Measurements from ENCODE around the gene ZNF460.

The ZNF460 gene

DNA sequence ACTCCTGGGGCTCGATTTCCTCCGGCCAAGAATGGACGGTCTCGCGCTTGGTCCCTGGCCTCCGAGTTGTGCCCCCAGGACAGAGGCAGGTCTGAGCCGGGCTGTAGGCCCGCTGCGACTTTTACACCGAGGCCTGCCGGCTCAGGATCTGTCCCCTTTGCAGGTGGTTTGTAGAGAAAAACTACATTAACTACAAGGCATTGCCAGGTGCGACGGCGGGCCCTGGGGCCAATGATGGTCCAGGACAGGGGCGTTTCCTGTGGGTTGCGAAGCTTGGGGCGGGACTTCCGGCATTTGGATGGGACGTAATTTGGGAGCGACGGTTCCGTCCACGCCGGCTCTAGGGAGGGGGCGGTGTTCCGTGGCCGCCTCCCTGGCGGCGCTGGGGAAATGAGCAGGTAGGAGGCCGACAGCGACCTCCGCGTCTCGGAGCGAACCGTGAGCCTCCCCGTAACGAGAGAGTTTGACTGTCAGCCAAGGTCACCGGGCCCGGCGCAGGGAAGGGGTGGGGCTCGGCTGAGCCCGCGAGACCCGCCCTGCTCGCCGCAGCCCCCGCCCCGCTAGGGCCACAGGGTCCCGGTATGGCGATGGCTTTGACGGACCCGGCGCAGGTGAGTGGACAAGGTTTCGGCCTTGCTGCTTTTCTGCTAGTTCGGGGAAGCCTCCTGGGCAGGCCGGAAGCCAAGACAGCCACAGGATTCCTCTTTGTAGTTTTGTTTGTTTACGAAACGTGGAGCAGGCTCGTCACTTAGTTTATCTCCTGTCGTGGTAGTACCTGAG, 39.8 kb upstream of the ZNF460 start, which contains the start of gene ZNF805:
Gene ZNF805 (plus strand): TSS at position 322 of the 780 bp plus-strand sequence. CDS start 260 bp downstream, at position 582.
- H3K27ac ChIP-seq (ENCODE audit: poor library complexity, severe bottlenecking) = peak within 1 kb of the TSS; percentile 27
- peaks cover 5% of the 10 kb centered on the region for H3K4me1 ChIP-seq (ENCODE audit: insufficient read depth, poor library complexity, severe bottlenecking)
- peak; percentile 93 for DNase-seq (ENCODE audit: low spot score)
- TF ChIP-seq, protein P1, sequence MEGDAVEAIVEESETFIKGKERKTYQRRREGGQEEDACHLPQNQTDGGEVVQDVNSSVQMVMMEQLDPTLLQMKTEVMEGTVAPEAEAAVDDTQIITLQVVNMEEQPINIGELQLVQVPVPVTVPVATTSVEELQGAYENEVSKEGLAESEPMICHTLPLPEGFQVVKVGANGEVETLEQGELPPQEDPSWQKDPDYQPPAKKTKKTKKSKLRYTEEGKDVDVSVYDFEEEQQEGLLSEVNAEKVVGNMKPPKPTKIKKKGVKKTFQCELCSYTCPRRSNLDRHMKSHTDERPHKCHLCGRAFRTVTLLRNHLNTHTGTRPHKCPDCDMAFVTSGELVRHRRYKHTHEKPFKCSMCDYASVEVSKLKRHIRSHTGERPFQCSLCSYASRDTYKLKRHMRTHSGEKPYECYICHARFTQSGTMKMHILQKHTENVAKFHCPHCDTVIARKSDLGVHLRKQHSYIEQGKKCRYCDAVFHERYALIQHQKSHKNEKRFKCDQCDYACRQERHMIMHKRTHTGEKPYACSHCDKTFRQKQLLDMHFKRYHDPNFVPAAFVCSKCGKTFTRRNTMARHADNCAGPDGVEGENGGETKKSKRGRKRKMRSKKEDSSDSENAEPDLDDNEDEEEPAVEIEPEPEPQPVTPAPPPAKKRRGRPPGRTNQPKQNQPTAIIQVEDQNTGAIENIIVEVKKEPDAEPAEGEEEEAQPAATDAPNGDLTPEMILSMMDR (IDR thresholded peaks at IDR 0.05; ENCODE audit: poor library complexity, severe bottlenecking) = no peak
- H3K9me3 ChIP-seq (ENCODE audit: severe bottlenecking) = no peaks in the 10 kb centered on the region
- peak; percentile 94 for ATAC-seq (ENCODE audit: low read depth)
- H3K27me3 ChIP-seq (ENCODE audit: insufficient read depth, poor library complexity, severe bottlenecking) = no peaks in the 10 kb centered on the region
- H3K36me3 ChIP-seq (ENCODE audit: low read depth) = peaks cover 19% of the 10 kb centered on the region
- H3K4me3 ChIP-seq (ENCODE audit: severe bottlenecking) = peak within 1 kb of the TSS; percentile 85

DNA sequence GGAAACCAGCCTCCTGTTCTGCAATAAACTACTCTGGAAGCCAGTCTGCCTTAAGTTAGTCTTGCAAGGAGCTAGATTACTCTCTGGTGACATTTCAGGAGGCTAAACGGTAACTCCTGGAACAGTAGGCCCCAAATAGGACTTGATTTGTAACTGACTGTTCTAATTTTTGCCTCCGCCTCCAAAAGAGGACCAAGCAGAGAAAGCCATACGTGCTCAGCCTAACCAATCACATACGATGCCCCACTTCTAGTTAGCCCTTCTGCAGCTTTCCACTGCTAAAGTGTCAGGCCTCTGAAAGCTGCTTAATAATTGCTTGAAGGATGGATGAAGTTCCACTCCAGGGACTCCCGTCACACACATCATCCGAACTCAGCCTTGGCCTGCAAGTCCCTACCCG, 39.1 kb upstream of the ZNF460 start:
- no peak for ATAC-seq (ENCODE audit: low read depth)
- H3K36me3 ChIP-seq (ENCODE audit: low read depth) = peaks cover 25% of the 10 kb centered on the region
- no peak for DNase-seq (ENCODE audit: low spot score)
- H3K27ac ChIP-seq (ENCODE audit: poor library complexity, severe bottlenecking) = peak overlapping the region; percentile 27
- H3K9me3 ChIP-seq (ENCODE audit: severe bottlenecking) = no peaks in the 10 kb centered on the region
- peak overlapping the region; percentile 85 for H3K4me3 ChIP-seq (ENCODE audit: severe bottlenecking)
- TF ChIP-seq, protein P1 (IDR thresholded peaks at IDR 0.05; ENCODE audit: poor library complexity, severe bottlenecking) = no peak
- H3K4me1 ChIP-seq (ENCODE audit: insufficient read depth, poor library complexity, severe bottlenecking) = peaks cover 5% of the 10 kb centered on the region
- H3K27me3 ChIP-seq (ENCODE audit: insufficient read depth, poor library complexity, severe bottlenecking) = no peaks in the 10 kb centered on the region

DNA sequence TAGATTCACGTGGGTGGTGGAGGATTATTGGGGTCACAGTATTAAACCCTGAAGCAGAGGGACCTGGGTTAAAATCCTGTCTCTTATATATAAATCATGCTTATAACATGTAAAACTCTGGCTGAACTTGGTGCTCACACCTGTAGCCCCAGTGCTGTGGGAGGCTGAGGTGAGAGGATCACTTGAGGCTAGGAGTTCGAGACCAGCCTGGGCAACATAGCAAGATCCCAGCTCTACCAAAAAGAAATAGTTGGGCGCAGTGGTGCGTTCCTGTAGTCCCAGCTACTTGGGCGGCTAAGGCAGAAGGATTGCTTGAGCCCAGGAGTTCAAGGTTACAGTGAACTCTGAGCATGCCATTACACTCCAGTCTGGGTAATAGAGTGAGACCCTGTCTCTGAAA, 37.5 kb upstream of the ZNF460 start:
- Histone ChIP-seq H3K9me3 (ENCODE audit: severe bottlenecking) (no peaks in the 10 kb centered on the region), H3K4me1 (ENCODE audit: insufficient read depth, poor library complexity, severe bottlenecking) (peaks cover 5% of the 10 kb centered on the region), H3K36me3 (ENCODE audit: low read depth) (peaks cover 25% of the 10 kb centered on the region), H3K27me3 (ENCODE audit: insufficient read depth, poor library complexity, severe bottlenecking) (no peaks in the 10 kb centered on the region), H3K4me3 (ENCODE audit: severe bottlenecking) (no peak overlapping the region), H3K27ac (ENCODE audit: poor library complexity, severe bottlenecking) (no peak overlapping the region)
- no peak for ATAC-seq (ENCODE audit: low read depth)
- TF ChIP-seq, protein P1 (IDR thresholded peaks at IDR 0.05; ENCODE audit: poor library complexity, severe bottlenecking) = no peak
- no peak for DNase-seq (ENCODE audit: low spot score)

DNA sequence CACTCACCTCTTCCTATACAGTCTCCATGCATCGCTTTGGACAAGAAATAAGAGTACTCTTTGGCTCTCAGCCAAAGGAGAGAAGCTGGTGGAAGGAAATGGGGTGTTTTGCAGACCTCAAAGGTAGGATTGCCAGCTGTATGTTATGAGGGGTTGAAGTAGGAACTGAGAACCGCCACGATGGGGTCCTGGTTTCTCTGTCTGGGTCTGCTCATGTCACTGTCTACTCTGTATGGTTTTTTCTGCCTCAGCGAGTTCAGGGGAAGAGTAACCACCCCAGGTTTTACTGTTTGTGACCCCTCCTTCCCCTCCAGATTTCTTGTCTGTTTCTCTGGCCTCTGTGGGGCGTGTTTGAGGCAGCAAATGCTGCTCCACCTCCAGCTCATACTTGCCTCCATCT, 35.8 kb upstream of the ZNF460 start:
- H3K4me1 ChIP-seq (ENCODE audit: insufficient read depth, poor library complexity, severe bottlenecking) = peaks cover 5% of the 10 kb centered on the region
- H3K36me3 ChIP-seq (ENCODE audit: low read depth) = peaks cover 39% of the 10 kb centered on the region

More for the DNA sequence above, 35.8 kb upstream of the ZNF460 start:
- ATAC-seq (ENCODE audit: low read depth) = no peak
- no peak for DNase-seq (ENCODE audit: low spot score)
- H3K27ac ChIP-seq (ENCODE audit: poor library complexity, severe bottlenecking) = no peak overlapping the region
- no peak overlapping the region for H3K4me3 ChIP-seq (ENCODE audit: severe bottlenecking)
- H3K9me3 ChIP-seq (ENCODE audit: severe bottlenecking) = no peaks in the 10 kb centered on the region
- TF ChIP-seq, protein P1 (IDR thresholded peaks at IDR 0.05; ENCODE audit: poor library complexity, severe bottlenecking) = no peak
- H3K27me3 ChIP-seq (ENCODE audit: insufficient read depth, poor library complexity, severe bottlenecking) = no peaks in the 10 kb centered on the region
